ENCODE measurements around the gene PRLH. TPM values are rescaled to one million over a fixed set of nuclear protein-coding genes. Genes with fewer than 3 reads are reported as not detected.

Gene PRLH
- total and polyA plus RNA-seq, 7 donors = not detected

- Histone ChIP-seq H3K4me3 (no peak overlapping the region), H3K27me3 (ENCODE audit: insufficient read depth in 3 of 3, low read length in 2 of 3) (no peaks in the 10 kb centered on the region), H3K27ac (no peak overlapping the region), H3K9me3 (no peaks in the 10 kb centered on the region), H3K36me3 (ENCODE audit: insufficient read depth in 1 of 2, low read depth in 1 of 2) (no peaks in the 10 kb centered on the region), H3K4me1 (no peaks in the 10 kb centered on the region)
- TF ChIP-seq CTCF (IDR thresholded peaks at IDR 0.05) = no peak
- DNase-seq = peak; percentile 65 to 87
- intact Hi-C loops (cut with DNase I) = no loop called here
- WGBS, 3 donors = 43 to 55% (median 51%) methylated on average over 6 of the region's 6 CpGs
- peak in 3 of 4 donors; percentile 49 to 80 (median 59) for ATAC-seq
Measured at GRCh38 chr2:237540823-237541222, 25.6 kb upstream of the PRLH start.

- intact Hi-C loops (cut with DNase I) = no loop called here
- H3K36me3 ChIP-seq (ENCODE audit: insufficient read depth in 1 of 2, low read depth in 1 of 2) = no peaks in the 10 kb centered on the region
- no peak overlapping the region for H3K4me3 ChIP-seq
- no peaks in the 10 kb centered on the region for H3K4me1 ChIP-seq
- DNase-seq = no peak
- WGBS, 3 donors = 71 to 81% (median 73%) methylated on average over 5 of the region's 5 CpGs
- no peak overlapping the region for H3K27ac ChIP-seq
- ATAC-seq = no peak
- H3K27me3 ChIP-seq (ENCODE audit: insufficient read depth in 3 of 3, low read length in 2 of 3) = no peaks in the 10 kb centered on the region
- no peak for TF ChIP-seq CTCF (IDR thresholded peaks at IDR 0.05)
- H3K9me3 ChIP-seq = no peaks in the 10 kb centered on the region
Measured at GRCh38 chr2:237541243-237541642, 25.1 kb upstream of the PRLH start.

DNA sequence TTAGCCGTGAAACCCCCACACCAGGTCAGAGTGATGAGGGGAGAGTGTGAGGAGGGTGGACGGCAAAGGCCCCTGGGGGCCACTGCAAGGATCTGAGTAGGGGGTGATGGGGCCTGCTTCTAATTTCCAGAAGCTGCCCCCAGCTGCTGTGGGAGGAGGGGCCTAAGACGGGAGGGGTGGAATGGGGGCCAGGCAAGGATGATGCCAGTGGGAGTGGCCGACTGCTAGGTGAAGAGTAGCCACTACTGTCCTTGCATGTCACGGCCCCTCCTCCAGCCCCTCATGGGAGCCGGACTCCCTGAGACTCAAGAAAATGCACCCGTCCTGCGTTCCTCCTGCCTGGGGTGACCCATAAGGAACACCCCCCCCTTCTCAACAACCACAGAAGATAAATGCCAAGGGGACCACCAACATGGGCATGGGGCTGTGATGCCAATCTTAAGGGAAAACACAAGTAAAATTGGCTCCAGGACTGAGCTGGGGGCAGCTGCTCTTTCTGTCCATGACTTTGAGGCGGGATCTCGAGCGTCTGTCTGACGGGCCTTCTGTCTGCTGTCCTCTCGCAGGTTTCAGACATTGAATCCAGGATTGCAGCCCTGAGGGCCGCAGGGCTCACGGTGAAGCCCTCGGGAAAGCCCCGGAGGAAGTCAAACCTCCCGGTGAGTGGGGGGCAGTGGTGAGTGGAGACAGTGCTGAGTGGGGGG is 24.2 kb upstream of the PRLH start:
- intact Hi-C loops (cut with DNase I) = no loop called here
- Histone ChIP-seq H3K9me3 (no peaks in the 10 kb centered on the region), H3K4me3 (no peak overlapping the region), H3K36me3 (ENCODE audit: insufficient read depth in 1 of 2, low read depth in 1 of 2) (no peaks in the 10 kb centered on the region), H3K4me1 (no peaks in the 10 kb centered on the region), H3K27ac (no peak overlapping the region), H3K27me3 (ENCODE audit: insufficient read depth in 3 of 3, low read length in 2 of 3) (no peaks in the 10 kb centered on the region)
- 94% methylated on average over 18 of the region's 18 CpGs for WGBS, 3 donors
- TF ChIP-seq CTCF (IDR thresholded peaks at IDR 0.05) = no peak
- ATAC-seq (no peak), DNase-seq (no peak)

DNA sequence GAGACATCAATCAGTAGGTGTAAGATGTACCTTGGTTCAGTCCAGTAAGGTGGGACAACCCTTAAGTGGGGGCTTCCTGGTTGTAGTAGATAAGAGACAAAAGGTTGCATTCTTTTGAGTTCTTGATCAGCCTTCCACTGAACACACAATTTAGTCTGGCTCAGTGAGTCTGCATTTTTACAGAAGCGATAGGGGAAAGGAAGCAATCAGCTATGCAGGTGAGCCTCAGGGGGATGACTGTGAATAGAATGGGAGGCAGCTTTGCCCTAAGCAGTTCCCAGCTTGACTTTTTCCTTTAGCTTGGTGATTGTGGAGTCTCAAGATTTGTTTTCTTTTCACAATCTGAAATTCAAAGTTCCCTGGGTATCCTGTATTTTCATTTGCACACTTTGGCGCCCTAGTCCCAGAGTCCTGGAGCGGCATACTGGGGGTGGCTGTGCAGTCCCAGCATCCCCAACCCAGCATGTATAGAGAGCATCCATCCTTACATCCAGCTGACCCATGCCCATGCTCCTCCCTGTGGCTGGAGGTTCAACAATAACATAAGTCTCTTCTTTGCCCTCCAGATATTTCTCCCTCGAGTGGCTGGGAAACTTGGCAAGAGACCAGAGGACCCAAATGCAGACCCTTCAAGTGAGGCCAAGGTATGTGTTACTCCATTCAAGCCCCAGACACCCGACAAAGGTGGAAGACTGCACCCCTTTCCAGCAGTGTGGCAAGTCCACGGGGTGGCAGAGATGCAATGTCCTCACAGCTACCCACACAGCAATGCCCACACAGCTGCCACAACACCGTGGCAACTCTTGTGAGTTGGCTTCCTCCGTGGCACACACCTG is 20.1 kb upstream of the PRLH start:
- WGBS, 3 donors = 73 to 77% (median 74%) methylated on average over 8 of the region's 8 CpGs
- no peak for TF ChIP-seq CTCF (IDR thresholded peaks at IDR 0.05)
- no peaks in the 10 kb centered on the region for H3K27me3 ChIP-seq (ENCODE audit: insufficient read depth in 3 of 3, low read length in 2 of 3)
- no peaks in the 10 kb centered on the region for H3K9me3 ChIP-seq
- no peaks in the 10 kb centered on the region for H3K36me3 ChIP-seq (ENCODE audit: insufficient read depth in 1 of 2, low read depth in 1 of 2)
- H3K27ac ChIP-seq = no peak overlapping the region
- ATAC-seq = no peak
- no peak for DNase-seq
- H3K4me1 ChIP-seq = no peaks in the 10 kb centered on the region
- intact Hi-C loops (cut with DNase I) = no loop called here
- no peak overlapping the region for H3K4me3 ChIP-seq

Data from psoas muscle (tissue), 8 donors.